Stomach (tissue), 9 donors: ENCODE results near the gene OR6Q1. TPM values are rescaled to one million over a fixed set of nuclear protein-coding genes. Genes with fewer than 3 reads are reported as not detected.

Experiments
- DNase-seq, 2 donors: peaks; one replicate each; pipeline versions ENCODE4 v3.0.0 to v3.0.0-alpha.2; 2013 to 2019
- H3K27ac ChIP-seq, 5 donors: fragments of 200-600 bp in 4 of 5; sonication (generic) in 4 of 5; one replicate each; pipeline ENCODE4 v1.5.1; 2013 to 2019; ENCODE audit warnings: mild to moderate bottlenecking in 1 of 5, moderate library complexity in 1 of 5
- H3K27me3 ChIP-seq, 3 donors: fragments of 200-600 bp; sonication (generic); one replicate each; pipeline ENCODE4 v1.5.1; 2017 to 2019; ENCODE audit warnings: mixed run types in 1 of 3
- H3K36me3 ChIP-seq, 4 donors: fragments of 200-600 bp; sonication (generic); 1 replicate in 3 of 4; 2 replicates in 1 of 4; pipeline ENCODE4 v1.5.1; 2016 to 2019
- H3K4me1 ChIP-seq, 4 donors: fragments of 200-600 bp; sonication (generic); one replicate each; pipeline ENCODE4 v1.5.1; 2016 to 2019
- H3K4me3 ChIP-seq, 4 donors: fragments of 200-600 bp; sonication (generic) in 3 of 4; one replicate each; pipeline ENCODE4 v1.5.1; 2016 to 2019; ENCODE audit warnings: mild to moderate bottlenecking in 1 of 4
- H3K9me3 ChIP-seq, 4 donors: fragments of 200-600 bp; sonication (generic); one replicate each; pipeline ENCODE4 v1.5.1; 2016 to 2019
- EP300 ChIP-seq: sonication (generic); formaldehyde crosslinking; IDR thresholded peaks from one replicate; pipeline ENCODE4 v1.6.1; 2017; ENCODE audit warnings: antibody characterized with exemption
- POLR2A ChIP-seq, 4 donors: fragments of 450-650 bp; IDR thresholded peaks; one replicate each; pipeline ENCODE4 v1.6.1; 2016; ENCODE audit warnings: antibody characterized with exemption in 4 of 4, control low read depth in 2 of 4, mild to moderate bottlenecking in 1 of 4, moderate library complexity in 1 of 4
- POLR2AphosphoS5 ChIP-seq, 3 donors: sonication (generic); formaldehyde crosslinking; IDR thresholded peaks; one replicate each; pipeline ENCODE4 v1.6.1; 2016; ENCODE audit warnings: antibody characterized with exemption in 3 of 3
- WGBS, 5 donors: extraction: QIAGEN DNeasy Blood & Tissue Kit in 3 of 5; methylation state at CpG; one replicate each; pipeline versions ENCODE4 v1.1.5 to v1.1.7; 2013 to 2018; 5-methylcytosine and 5-hydroxymethylcytosine counted together
- intact Hi-C: fragments of 100-400 bp; cut with DNase I; formaldehyde crosslinking; loops from one replicate; pipeline ENCODE4 v1.15.1; 2023; ENCODE audit warnings: low total_unique reads
- polyA plus RNA-seq, 3 donors: library from polyadenylated mRNA; stranded (reverse); fragments of 200-250 nt; gene quantifications; one replicate each; pipeline ENCODE4 v1.2.3, GENCODE V29; 2013
- total RNA-seq, 5 donors: library from RNA; depleted of rRNA; stranded (reverse); fragments of >200 nt; gene quantifications; one replicate each; pipeline versions ENCODE4 v1.1.0 to v1.2.3, GENCODE V29; 2014 to 2016
- TF ChIP-seq, protein P1 (sequence below), 7 experiments: fragments of 450-650 bp in 4 of 7; fragments of 200-600 bp in 3 of 7; sonication (generic) in 3 of 7; IDR thresholded peaks; one replicate each; pipeline ENCODE4 v1.5.1; 2016 to 2019; ENCODE audit warnings: antibody characterized with exemption in 7 of 7, control low read depth in 2 of 7, mild to moderate bottlenecking in 1 of 7
- donor health status: healthy with polysubstance abuse.
- donor health status: Bipolar disorder and iron deficiency.
- donor health status: healthy.

The OR6Q1 gene
- total and polyA plus RNA-seq, 8 donors, result not detected

DNA sequence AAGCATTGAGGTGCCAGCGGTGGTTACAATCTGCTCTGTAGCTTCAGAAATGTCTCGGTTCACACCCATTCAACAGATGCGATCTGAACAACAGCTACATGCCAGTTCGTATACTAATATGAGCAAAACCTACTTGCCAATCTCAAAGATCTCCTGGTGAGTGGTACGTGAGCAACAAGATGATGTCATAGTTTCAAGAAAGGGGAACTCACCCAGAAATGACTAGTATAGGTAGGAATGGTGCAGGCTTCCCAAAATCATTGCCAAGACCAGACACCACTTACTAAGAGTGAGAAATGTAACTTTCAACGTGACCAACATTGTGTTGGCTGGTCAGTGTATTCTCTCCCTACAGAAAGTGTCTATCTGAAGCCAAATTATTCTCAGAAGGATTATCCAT is 31.1 kb downstream of the OR6Q1 start:
- Histone ChIP-seq H3K4me1 (peaks cover 0 to 9% (median 7%) of the 10 kb centered on the region in 4 donors), H3K27me3 (no peaks in the 10 kb centered on the region), H3K9me3 (no peaks in the 10 kb centered on the region), H3K36me3 (no peaks in the 10 kb centered on the region), H3K27ac (no peak overlapping the region), H3K4me3 (no peak overlapping the region)
- TF ChIP-seq POLR2A (IDR thresholded peaks at IDR 0.05), result no peak
- TF ChIP-seq EP300, result no peak
- TF ChIP-seq, protein P1, sequence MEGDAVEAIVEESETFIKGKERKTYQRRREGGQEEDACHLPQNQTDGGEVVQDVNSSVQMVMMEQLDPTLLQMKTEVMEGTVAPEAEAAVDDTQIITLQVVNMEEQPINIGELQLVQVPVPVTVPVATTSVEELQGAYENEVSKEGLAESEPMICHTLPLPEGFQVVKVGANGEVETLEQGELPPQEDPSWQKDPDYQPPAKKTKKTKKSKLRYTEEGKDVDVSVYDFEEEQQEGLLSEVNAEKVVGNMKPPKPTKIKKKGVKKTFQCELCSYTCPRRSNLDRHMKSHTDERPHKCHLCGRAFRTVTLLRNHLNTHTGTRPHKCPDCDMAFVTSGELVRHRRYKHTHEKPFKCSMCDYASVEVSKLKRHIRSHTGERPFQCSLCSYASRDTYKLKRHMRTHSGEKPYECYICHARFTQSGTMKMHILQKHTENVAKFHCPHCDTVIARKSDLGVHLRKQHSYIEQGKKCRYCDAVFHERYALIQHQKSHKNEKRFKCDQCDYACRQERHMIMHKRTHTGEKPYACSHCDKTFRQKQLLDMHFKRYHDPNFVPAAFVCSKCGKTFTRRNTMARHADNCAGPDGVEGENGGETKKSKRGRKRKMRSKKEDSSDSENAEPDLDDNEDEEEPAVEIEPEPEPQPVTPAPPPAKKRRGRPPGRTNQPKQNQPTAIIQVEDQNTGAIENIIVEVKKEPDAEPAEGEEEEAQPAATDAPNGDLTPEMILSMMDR (IDR thresholded peaks at IDR 0.05), result no peak
- no peak for TF ChIP-seq POLR2AphosphoS5 (IDR thresholded peaks at IDR 0.05)
- no peak for DNase-seq
- 56 to 68% (median 60%) methylated on average over 6 of the region's 6 CpGs for WGBS, 5 donors
- intact Hi-C loops, result no loop called here

DNA sequence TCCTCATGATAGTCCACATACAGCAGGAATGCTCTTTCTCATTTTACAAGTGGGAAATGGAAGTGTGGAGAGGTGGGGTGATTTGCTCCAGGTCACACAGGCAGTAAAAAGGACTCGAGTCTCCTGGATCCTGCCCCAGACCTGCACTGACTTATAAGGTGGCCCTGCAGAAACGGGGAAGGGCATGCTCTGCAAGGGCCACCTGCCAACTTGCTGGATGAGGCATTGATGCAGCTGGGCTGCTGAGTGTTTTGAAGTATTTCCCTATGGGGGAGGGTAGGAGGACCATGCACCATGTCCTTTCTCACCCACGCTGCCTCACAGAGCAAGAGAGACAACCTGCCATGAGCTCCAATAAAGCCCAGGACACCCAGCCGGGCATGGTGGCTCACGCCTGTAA is 36.9 kb downstream of the OR6Q1 start:
- Histone ChIP-seq H3K4me3 (no peak overlapping the region), H3K36me3 (no peaks in the 10 kb centered on the region), H3K27ac (no peak overlapping the region), H3K4me1 (no peaks in the 10 kb centered on the region), H3K27me3 (no peaks in the 10 kb centered on the region), H3K9me3 (no peaks in the 10 kb centered on the region)
- TF ChIP-seq POLR2AphosphoS5 (IDR thresholded peaks at IDR 0.05), result no peak
- TF ChIP-seq POLR2A (IDR thresholded peaks at IDR 0.05), result no peak
- no peak for TF ChIP-seq EP300
- TF ChIP-seq, protein P1 (IDR thresholded peaks at IDR 0.05), result no peak
- no peak for DNase-seq
- intact Hi-C loops, result no loop called here
- 64 to 75% (median 69%) methylated on average over 5 of the region's 5 CpGs for WGBS, 5 donors

DNA sequence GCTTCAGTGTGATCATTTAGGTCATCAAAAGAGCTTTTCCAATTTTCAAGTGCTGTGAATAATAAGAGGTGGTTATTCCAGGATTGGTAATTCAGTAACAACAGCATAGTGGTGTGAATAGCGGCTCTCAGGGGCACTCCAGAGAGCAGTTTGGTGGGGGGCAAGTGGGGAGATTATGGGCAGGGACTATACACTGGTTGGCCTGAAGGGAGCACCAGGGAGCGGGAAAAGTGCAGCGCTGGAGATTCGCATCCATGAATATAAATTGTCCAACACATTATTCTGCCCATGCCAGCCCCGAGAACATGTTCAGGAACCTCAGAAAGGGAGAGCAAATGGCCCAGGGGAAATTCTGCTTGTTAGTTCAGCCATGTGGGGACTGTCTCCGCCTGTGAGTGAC is 37.9 kb downstream of the OR6Q1 start:
- H3K27me3 ChIP-seq, result no peaks in the 10 kb centered on the region
- no peak overlapping the region for H3K4me3 ChIP-seq
- no peaks in the 10 kb centered on the region for H3K36me3 ChIP-seq
- intact Hi-C loops, result no loop called here
- H3K4me1 ChIP-seq, result no peaks in the 10 kb centered on the region
- TF ChIP-seq POLR2A (IDR thresholded peaks at IDR 0.05) (no peak), EP300 (no peak), POLR2AphosphoS5 (IDR thresholded peaks at IDR 0.05) (no peak)
- TF ChIP-seq, protein P1 (IDR thresholded peaks at IDR 0.05), result no peak
- WGBS, 5 donors, result 74 to 97% (median 78%) methylated on average over 6 of the region's 6 CpGs
- H3K9me3 ChIP-seq, result no peaks in the 10 kb centered on the region
- no peak overlapping the region for H3K27ac ChIP-seq
- no peak for DNase-seq

DNA sequence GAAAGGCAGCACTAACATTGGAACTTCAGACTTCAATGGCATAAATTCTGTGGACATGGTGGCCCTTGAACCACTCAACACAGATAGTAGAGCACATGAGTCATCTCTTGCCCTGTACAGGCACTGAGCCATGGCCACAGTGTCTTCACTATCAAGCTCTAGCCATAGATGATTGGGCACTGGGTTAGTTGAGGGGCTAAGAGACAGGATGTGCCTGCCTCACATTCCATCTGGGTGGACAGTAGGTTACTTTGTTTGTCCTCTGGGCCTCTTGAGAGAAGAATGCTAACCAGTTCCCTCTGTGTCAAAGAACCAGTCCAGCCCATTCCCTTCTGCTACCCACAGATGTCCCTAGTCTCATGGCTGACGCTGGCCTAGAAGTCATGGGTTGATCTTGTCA is 39.8 kb downstream of the OR6Q1 start:
- no peaks in the 10 kb centered on the region for H3K4me1 ChIP-seq
- no peaks in the 10 kb centered on the region for H3K27me3 ChIP-seq
- H3K27ac ChIP-seq, result no peak overlapping the region
- H3K4me3 ChIP-seq, result no peak overlapping the region
- no peaks in the 10 kb centered on the region for H3K9me3 ChIP-seq
- no peak for DNase-seq
- no peaks in the 10 kb centered on the region for H3K36me3 ChIP-seq
- no peak for TF ChIP-seq POLR2AphosphoS5 (IDR thresholded peaks at IDR 0.05)
- no peak for TF ChIP-seq EP300
- TF ChIP-seq, protein P1 (IDR thresholded peaks at IDR 0.05), result no peak
- TF ChIP-seq POLR2A (IDR thresholded peaks at IDR 0.05), result no peak
- intact Hi-C loops, result no loop called here
- WGBS, 5 donors, result 50 to 90% (median 83%) methylated on average over 1 of the region's 1 CpG
